Esophagus squamous epithelium (tissue), 5 donors: Measurements from ENCODE around the gene DES. TPM values are rescaled to one million over a fixed set of nuclear protein-coding genes. Genes with fewer than 3 reads are reported as not detected.
A peak's percentile ranks its signal among the peaks of the same experiment; 100 is the strongest.

ENCODE experiments used
- DNase-seq: peaks from one replicate; lab custom pipeline; 2025; lab: John Stamatoyannopoulos, UW
- H3K27ac ChIP-seq, 4 donors: fragments of 200-600 bp; sonication (generic); one replicate each; pipeline ENCODE4 v1.5.1; 2016 to 2019; ENCODE audit warnings: mild to moderate bottlenecking in 1 of 4
- H3K27me3 ChIP-seq, 4 donors: fragments of 200-600 bp; sonication (generic); 1 replicate in 3 of 4; 2 replicates in 1 of 4; pipeline versions ENCODE4 v1.5.1 to v1.6.0; 2017 to 2021; ENCODE audit warnings: antibody characterized with exemption in 1 of 4
- H3K36me3 ChIP-seq, 3 donors: fragments of 200-600 bp; sonication (generic); one replicate each; pipeline ENCODE4 v1.5.1; 2016 to 2019
- H3K4me1 ChIP-seq, 3 donors: fragments of 200-600 bp; sonication (generic); one replicate each; pipeline ENCODE4 v1.5.1; 2017 to 2019
- H3K4me3 ChIP-seq, 4 donors: fragments of 200-600 bp; sonication (generic); 1 replicate in 3 of 4; 2 replicates in 1 of 4; pipeline ENCODE4 v1.5.1; 2016 to 2019; ENCODE audit warnings: mild to moderate bottlenecking in 2 of 4, moderate library complexity in 1 of 4
- H3K9me3 ChIP-seq, 3 donors: fragments of 200-600 bp; sonication (generic); one replicate each; pipeline ENCODE4 v1.5.1; 2016 to 2019
- CTCF ChIP-seq, 6 experiments: fragments of 450-650 bp in 4 of 6; fragments of 200-600 bp in 2 of 6; sonication (generic) in 2 of 6; IDR thresholded peaks; one replicate each; pipeline ENCODE4 v1.5.1; 2016 to 2019; ENCODE audit warnings: antibody characterized with exemption in 6 of 6, mild to moderate bottlenecking in 4 of 6, moderate library complexity in 4 of 6
- POLR2A ChIP-seq, 4 donors: fragments of 450-650 bp; IDR thresholded peaks; one replicate each; pipeline ENCODE4 v1.6.1; 2017; ENCODE audit warnings: antibody characterized with exemption in 4 of 4, mild to moderate bottlenecking in 4 of 4, moderate library complexity in 3 of 4
- WGBS, 2 donors: methylation state at CpG; one replicate each; pipeline ENCODE4 v1.1.5; 2018; 5-methylcytosine and 5-hydroxymethylcytosine counted together
- intact Hi-C: fragments of 100-400 bp; cut with DNase I; formaldehyde crosslinking; loops from one replicate; pipeline ENCODE4 v1.15.0; 2022
- total RNA-seq, 4 donors: library from RNA; depleted of rRNA; stranded (reverse); fragments of >200 nt; gene quantifications; one replicate each; pipeline ENCODE4 v1.1.0, GENCODE V29; 2016
- donor health status: DM: yes; HTN: yes; CAD: no.

DES gene
- total RNA-seq, result 1,000 to 10,000 TPM in 1 of 4 donors, 100 to 1,000 TPM in 3; 120 to 2,698 (median 303) TPM

GRCh38 chr2:219418155-219419011 is at the start of gene DES:
TSS of gene DES (plus strand) at chr2:219418377. CDS start at chr2:219418463, 86 bp downstream.
- Histone ChIP-seq H3K4me3 (peak within 1 kb of the TSS; percentile 26 to 56 (median 46)), H3K27ac (peak within 1 kb of the TSS; percentile 71 to 87 (median 85)), H3K27me3 (peaks cover 0 to 55% (median 5%) of the 10 kb centered on the region in 4 donors), H3K36me3 (no peaks in the 10 kb centered on the region), H3K9me3 (peaks cover 0 to under 1% (median 0%) of the 10 kb centered on the region in 3 donors), H3K4me1 (peaks cover 0 to 24% (median 0%) of the 10 kb centered on the region in 3 donors)
- WGBS, 2 donors, result 32% methylated on average over 13 of the region's 98 CpGs; no CpG with 5 or more reads in 1 of the 2 donors
- intact Hi-C loops, result no loop called here
- no peak for DNase-seq
- TF ChIP-seq POLR2A (IDR thresholded peaks at IDR 0.05) (peak in 2 of 4 donors; percentile 53 to 87), CTCF (IDR thresholded peaks at IDR 0.05) (no peak)

GRCh38 chr2:219368690-219369191 is 49.4 kb upstream of the DES start:
- Histone ChIP-seq H3K27me3 (no peaks in the 10 kb centered on the region), H3K4me1 (peaks cover 0 to 17% (median 4%) of the 10 kb centered on the region in 3 donors), H3K36me3 (peaks cover 0 to 8% (median 5%) of the 10 kb centered on the region in 3 donors), H3K4me3 (peak overlapping the region in 1 of 4 donors; percentile 7), H3K27ac (peak overlapping the region in 3 of 4 donors; percentile 45 to 74 (median 63)), H3K9me3 (no peaks in the 10 kb centered on the region)
- intact Hi-C loops, result no loop called here
- DNase-seq, result no peak
- TF ChIP-seq CTCF (IDR thresholded peaks at IDR 0.05) (no peak), POLR2A (IDR thresholded peaks at IDR 0.05) (no peak)
- 25 to 35% methylated on average over 3 of the region's 3 CpGs for WGBS, 2 donors

GRCh38 chr2:219369447-219369861 is 48.7 kb upstream of the DES start:
- no peaks in the 10 kb centered on the region for H3K9me3 ChIP-seq
- peaks cover 0 to 15% (median 9%) of the 10 kb centered on the region in 3 donors for H3K36me3 ChIP-seq
- WGBS, 2 donors, result 36 to 40% methylated on average over 1 to 2 of the region's 2 CpGs
- no peaks in the 10 kb centered on the region for H3K27me3 ChIP-seq
- DNase-seq, result no peak
- peak overlapping the region in 3 of 4 donors; percentile 45 to 74 (median 63) for H3K27ac ChIP-seq
- intact Hi-C loops, result no loop called here
- no peak for TF ChIP-seq POLR2A (IDR thresholded peaks at IDR 0.05)
- H3K4me3 ChIP-seq, result no peak overlapping the region
- H3K4me1 ChIP-seq, result peaks cover 0 to 17% (median 4%) of the 10 kb centered on the region in 3 donors

GRCh38 chr2:219378163-219378851 is 39.9 kb upstream of the DES start:
- DNase-seq, result no peak
- TF ChIP-seq POLR2A (IDR thresholded peaks at IDR 0.05) (no peak), CTCF (IDR thresholded peaks at IDR 0.05) (no peak)
- intact Hi-C loops, result no loop called here
- 91 to 93% methylated on average over 12 of the region's 13 CpGs for WGBS, 2 donors
- no peaks in the 10 kb centered on the region for H3K27me3 ChIP-seq
- no peaks in the 10 kb centered on the region for H3K9me3 ChIP-seq
- no peak overlapping the region for H3K27ac ChIP-seq
- H3K36me3 ChIP-seq, result peaks cover 11 to 97% (median 27%) of the 10 kb centered on the region in 3 donors
- no peaks in the 10 kb centered on the region for H3K4me1 ChIP-seq
- H3K4me3 ChIP-seq, result no peak overlapping the region

GRCh38 chr2:219380926-219381325 is 37.3 kb upstream of the DES start:
- Histone ChIP-seq H3K27ac (no peak overlapping the region), H3K27me3 (no peaks in the 10 kb centered on the region), H3K4me3 (no peak overlapping the region), H3K9me3 (no peaks in the 10 kb centered on the region), H3K36me3 (peaks cover 13 to 99% (median 25%) of the 10 kb centered on the region in 3 donors), H3K4me1 (peaks cover 0 to 11% (median 4%) of the 10 kb centered on the region in 3 donors)
- no peak for TF ChIP-seq CTCF (IDR thresholded peaks at IDR 0.05)
- no peak for TF ChIP-seq POLR2A (IDR thresholded peaks at IDR 0.05)
- intact Hi-C loops, result no loop called here
- no peak for DNase-seq
